HG02885 (cell line): Measurements from ENCODE around the gene SPINT1.

Source experiments
- ATAC-seq: cut with Tn5 transposase; IDR thresholded peaks from one replicate; pipeline ENCODE4 v1.9.1; 2021; ENCODE audit warnings: mild to moderate bottlenecking; ENCODE audit not compliant: unreplicated experiment, poor library complexity

SPINT1 gene

GRCh38 chr15:40826423-40827075 lies 17.3 kb upstream of the SPINT1 start:
- no peak for ATAC-seq

DNA sequence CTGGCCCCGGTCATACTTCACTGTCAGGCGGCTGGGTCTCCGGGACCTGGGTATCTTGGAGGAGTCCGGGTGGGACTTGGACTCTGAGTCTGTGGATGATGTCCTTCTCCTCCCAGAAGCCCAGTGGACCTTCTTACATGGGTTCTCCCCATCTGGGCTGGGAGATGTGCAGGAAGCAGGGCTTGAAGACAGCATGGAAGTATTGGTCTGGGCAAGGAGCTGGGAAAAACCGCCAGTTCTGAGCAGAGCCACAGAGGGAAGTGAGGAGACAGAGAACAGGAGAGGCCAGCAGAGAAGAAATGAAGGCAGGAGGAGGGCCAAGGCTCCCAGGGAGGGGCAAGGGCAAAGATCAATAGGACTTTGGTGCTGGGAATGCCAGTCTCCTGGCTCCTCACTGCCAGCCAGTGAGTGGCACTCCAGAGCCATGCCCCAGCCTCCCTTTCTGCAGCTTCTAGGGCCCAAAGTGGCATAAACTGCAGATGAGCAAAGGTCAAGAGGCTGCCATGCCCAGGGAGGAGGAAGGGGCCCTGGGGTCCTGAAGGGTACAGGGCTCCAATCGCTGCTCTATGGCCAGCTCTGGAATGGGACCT lies 15.3 kb upstream of the SPINT1 start, which contains the start of gene PPP1R14D:
TSS of gene PPP1R14D (minus strand) at position 262 of the 590 bp plus-strand sequence. CDS start at position 195, 67 bp downstream.
- no peak for ATAC-seq

GRCh38 chr15:40829115-40829514 lies 14.7 kb upstream of the SPINT1 start:
- ATAC-seq, result no peak

- no peak for ATAC-seq
Observed at GRCh38 chr15:40830884-40831283, 13.0 kb upstream of the SPINT1 start.

DNA sequence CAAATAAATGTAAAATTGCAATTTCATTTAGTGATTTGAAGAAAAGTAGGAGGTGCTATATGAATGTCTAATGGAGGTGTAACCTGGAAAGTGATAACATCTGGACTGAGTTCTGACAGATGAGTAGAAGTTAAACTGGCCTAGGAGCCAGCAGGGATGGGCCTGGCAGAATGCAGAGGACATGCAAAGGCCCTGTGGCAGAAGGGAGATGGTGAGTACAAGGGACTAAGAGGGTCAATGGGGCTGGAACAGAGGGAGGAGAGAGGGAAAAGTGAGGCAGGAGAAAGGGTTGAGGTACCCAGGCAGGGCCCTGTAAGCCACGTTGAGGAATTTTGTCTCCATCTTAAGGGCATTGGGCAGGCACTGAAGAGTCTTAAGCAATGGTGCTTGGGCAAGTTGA lies 12.0 kb upstream of the SPINT1 start:
- no peak for ATAC-seq

DNA sequence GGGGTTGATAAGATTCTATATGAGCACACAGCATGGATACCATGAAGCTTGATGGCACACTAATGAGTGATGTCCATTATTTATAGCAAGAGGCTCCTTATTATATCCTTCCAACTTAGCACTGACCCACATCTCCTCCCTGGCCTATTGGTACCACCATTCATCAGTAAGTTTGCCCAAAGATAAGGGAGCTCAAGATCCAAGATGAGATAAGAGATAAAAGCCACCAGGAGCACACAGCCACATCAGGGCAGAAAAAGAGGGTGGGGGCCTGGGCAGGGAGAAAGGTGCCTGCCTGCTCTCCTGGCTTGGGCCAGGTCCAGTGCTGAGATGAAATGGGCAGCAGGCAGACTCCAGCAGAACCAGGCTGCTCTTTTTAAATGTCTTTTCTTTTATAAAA lies 10.9 kb upstream of the SPINT1 start:
- ATAC-seq, result no peak

DNA sequence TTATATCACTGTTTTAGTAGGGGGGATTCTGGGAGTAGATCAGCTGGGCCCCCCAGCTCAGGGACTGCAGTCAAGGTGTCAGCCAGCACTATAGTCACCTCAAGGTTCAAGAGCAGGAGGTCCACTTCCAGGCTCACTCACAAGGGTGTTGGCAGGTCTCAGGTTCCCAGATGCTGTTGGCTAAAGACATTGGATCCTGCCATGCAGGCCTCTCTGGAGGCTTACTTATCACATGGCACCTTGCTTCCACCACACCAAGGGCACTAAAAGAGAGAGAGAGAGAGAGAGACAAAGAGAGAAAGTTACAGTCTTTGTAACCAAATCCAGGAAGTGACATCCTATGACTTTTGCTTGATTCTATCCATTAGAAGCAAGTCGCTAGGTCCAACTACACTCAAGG lies 7.8 kb upstream of the SPINT1 start:
- no peak for ATAC-seq

DNA sequence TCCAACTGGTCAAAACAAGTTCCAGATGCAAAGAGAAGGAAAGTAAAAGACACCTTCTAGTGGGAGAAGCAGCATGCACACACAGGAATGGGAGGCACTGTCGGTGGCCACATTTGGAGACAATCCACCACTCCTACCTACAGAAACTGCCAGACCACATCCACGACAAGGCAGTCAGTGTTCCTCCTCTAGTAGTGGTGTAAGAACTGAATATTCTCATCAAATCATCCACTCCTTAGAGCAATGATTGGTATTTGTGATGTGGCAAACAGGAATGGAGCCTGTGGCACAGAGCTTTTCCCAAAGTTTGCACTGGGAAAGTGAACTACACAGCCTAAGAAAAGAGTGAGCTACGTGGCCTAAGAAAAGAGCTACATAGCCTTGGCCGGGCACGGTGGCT lies 5.1 kb upstream of the SPINT1 start:
- ATAC-seq, result no peak

DNA sequence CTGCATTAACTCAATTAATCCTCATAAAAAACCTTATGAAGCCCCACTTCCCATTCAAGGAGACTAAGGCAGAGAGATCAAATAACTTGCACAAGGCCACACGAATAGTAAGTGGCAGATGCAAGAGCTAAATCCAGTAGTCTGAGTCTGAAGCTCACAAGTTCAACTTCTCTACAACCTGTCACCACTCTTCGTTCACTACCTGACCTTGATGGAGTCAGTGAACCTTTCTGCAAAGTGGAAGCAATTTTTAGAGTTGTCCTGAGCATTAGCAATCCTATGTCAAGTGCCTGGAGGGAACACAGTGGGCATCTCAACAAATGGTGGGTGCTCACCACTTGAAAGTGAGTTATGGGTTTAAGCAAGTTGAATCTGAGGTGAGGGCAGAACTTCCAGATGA lies 2.1 kb upstream of the SPINT1 start:
- no peak for ATAC-seq

GRCh38 chr15:40843261-40843884 lies 475 bp upstream of the SPINT1 start:
- no peak for ATAC-seq

DNA sequence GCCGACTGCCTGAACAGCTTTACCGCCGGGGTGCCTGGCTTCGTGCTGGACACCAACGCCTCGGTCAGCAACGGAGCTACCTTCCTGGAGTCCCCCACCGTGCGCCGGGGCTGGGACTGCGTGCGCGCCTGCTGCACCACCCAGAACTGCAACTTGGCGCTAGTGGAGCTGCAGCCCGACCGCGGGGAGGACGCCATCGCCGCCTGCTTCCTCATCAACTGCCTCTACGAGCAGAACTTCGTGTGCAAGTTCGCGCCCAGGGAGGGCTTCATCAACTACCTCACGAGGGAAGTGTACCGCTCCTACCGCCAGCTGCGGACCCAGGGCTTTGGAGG lies 815 bp downstream of the SPINT1 start:
- no peak for ATAC-seq

DNA sequence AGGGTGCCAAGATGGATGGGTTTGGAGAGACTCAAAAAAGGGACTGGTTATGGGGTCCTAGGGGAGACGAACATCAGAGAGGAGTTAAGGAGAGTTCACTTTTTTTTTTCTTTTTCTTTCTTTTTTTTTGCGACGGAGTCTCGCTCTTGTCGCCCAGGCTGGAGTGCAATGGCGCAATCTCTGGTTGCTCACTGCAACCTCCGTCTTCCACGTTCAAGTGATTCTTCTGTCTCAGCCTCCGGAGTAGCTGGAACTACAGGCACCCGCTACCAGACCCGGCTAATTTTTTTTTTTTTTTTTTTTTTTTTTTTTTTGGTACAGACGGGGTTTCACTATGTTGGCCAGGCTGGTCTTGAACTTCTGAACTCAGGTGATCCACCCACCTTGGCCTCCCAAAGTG lies 1.2 kb downstream of the SPINT1 start:
- no peak for ATAC-seq

DNA sequence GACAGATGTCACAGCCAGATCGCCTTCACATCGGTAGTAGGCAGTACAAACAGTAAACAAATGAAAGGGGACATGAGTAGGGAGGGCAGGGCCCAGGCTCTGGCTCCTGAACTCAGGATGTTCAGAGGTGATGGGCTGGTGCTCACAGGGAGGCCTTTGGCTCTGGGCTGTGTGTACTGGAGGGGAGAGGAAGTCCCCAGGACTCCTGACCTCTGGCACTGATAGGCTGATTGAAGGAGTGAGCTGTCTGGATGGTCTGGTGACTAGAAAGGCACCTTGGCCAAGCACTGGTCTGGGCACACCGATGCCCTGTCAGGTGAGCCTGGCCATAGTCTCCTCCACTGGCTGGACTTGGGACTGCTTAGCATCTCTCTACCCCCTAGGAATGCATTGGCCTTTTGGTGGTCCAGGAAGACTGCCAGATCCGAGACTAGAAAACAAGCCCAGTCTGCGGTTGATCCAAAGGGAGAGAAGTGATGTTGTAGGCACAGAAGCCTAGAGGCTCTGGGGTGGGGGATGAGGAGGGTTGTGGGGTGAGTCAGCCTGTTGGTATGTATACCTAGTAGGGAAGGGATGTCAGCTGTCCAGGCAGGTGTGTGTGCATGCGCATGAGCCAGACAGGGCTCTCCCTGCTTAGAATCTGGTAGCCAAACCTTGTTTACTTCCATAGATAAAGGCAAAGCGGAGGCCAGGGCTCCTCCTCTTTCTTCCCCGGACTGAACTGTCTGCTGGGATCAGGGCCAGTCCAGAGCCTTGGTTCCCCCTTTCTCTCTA lies 1.9 kb downstream of the SPINT1 start:
- no peak for ATAC-seq

GRCh38 chr15:40846841-40847222 lies 3.0 kb downstream of the SPINT1 start:
- ATAC-seq, result peak; percentile 11

DNA sequence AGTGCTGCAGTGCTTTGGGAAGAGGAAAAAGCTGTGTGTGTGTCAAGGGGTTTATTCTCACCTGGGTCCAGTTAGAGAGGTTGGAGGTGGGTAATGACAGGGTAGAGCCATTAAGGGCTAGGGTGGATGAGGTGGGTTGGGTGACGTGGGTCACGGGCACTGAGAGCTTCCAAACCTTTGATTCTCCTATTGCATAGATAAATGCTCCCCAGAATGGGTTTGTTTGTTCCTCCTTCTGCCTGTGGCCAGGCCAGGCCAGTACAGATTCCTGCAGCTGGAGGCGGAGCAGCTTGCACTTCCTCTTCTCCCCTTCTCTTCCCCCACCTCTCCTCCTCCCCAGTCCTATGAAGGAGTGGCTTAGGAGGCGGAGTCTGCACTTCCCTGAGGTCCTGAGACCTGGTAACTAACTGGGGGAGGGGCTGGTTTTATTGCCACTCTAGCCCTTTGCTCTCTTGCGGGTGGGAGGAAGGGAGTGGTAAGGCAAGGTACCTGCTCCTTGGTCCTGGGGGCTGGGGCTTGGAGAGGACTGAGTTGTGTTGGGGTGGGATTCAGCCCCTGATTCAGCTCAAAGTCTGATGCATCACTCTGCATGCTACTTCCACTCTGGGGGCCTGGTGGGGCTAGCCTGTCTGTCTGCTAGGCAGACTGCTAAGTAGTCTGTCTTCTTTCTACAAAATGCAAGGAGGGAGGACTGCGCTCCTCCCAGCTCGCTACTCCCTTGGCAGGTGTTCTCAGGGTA lies 3.5 kb downstream of the SPINT1 start:
- ATAC-seq, result peak; percentile 57

GRCh38 chr15:40850576-40851112 lies 6.8 kb downstream of the SPINT1 start:
- no peak for ATAC-seq

- no peak for ATAC-seq
Observed at GRCh38 chr15:40852529-40852928, 8.7 kb downstream of the SPINT1 start.

DNA sequence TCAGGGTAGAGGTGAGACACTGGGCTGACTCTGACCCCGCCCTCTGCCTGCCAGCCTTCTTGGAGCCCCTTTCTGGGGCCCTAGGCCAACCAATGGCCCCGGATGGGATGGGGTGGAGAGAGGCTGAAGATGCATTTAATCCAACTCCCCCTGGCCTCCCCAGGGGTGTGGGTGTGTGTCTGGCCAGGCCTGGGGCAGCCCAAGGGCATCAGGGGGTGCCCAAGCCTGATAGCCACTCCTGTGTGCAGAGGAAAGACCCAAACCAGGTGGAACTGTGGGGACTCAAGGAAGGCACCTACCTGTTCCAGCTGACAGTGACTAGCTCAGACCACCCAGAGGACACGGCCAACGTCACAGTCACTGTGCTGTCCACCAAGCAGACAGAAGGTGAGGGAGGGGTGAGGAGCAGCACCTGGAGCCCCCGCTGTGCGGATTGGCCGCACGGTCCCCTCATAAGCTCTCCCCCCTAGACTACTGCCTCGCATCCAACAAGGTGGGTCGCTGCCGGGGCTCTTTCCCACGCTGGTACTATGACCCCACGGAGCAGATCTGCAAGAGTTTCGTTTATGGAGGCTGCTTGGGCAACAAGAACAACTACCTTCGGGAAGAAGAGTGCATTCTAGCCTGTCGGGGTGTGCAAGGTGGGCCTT lies 9.5 kb downstream of the SPINT1 start:
- no peak for ATAC-seq

DNA sequence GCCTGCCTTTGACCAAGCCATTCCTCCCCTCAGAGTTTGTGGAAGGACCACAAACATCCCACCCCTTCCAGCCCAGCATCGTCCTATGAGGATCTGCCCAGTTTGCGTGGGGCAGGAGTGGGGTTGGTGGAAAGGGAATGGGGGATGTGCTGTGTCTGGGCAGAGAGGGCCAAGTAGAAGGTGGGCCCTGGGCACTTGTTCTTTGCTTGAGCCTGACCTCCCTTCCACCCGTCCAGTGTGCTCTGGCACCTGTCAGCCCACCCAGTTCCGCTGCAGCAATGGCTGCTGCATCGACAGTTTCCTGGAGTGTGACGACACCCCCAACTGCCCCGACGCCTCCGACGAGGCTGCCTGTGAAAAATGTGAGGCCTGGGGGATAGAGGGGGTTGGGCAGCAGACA lies 10.3 kb downstream of the SPINT1 start:
- ATAC-seq, result no peak

DNA sequence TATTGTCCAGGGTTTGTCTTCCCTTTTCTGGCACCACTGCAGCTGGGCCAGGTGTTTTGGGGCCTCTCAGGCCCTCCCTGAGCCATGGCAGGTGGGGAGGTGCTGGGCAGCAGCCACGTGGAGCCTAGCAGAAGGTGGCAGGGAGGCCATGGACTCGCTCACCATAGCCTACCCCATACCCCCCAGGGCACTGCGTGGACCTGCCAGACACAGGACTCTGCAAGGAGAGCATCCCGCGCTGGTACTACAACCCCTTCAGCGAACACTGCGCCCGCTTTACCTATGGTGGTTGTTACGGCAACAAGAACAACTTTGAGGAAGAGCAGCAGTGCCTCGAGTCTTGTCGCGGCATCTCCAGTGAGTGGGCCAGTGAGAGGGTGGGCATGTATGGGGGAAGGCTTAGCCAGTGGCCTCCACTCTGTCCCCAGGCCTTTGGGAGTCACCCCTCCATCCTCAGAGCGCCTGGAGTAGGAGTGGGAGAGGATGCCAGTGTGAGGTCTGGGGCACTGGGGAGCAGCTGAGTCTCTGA lies 11.9 kb downstream of the SPINT1 start:
- ATAC-seq, result no peak
